HepG2 (cell line): Measurements from ENCODE around the gene KLF15. TPM values are rescaled to one million over a fixed set of nuclear protein-coding genes. Genes with fewer than 3 reads are reported as not detected.
A peak's percentile ranks its signal among the peaks of the same experiment; 100 is the strongest.

ENCODE experiments used
- AGO2 ChIP-seq: fragments of 200-400 bp; formaldehyde crosslinking; optimal IDR thresholded peaks from 2 replicates; pipeline ENCODE3; 2017; ENCODE audit warnings: mild to moderate bottlenecking, low read depth, low read length, moderate library complexity
- EED ChIP-seq: sonication (generic); formaldehyde crosslinking; IDR thresholded peaks from 2 replicates; pipeline ENCODE4 v1.5.0; 2020; ENCODE audit warnings: mild to moderate bottlenecking, missing genetic modification reagents
- HDAC1 ChIP-seq: sonication (generic); formaldehyde crosslinking; IDR thresholded peaks from 2 replicates; pipeline ENCODE4 v1.5.1; 2020; ENCODE audit warnings: mild to moderate bottlenecking, missing genetic modification reagents
- HMG20A ChIP-seq: IDR thresholded peaks from 2 replicates; pipeline ENCODE4 v1.6.1; 2016; ENCODE audit warnings: borderline replicate concordance
- HNRNPLL ChIP-seq: fragments of 200-400 bp; formaldehyde crosslinking; IDR thresholded peaks from 2 replicates; pipeline ENCODE4 v1.6.1; 2017; ENCODE audit warnings: mild to moderate bottlenecking, low read depth, low read length; ENCODE audit not compliant: poor library complexity, severe bottlenecking
- HOXA9 ChIP-seq: sonication (generic); formaldehyde crosslinking; IDR thresholded peaks from 2 replicates; pipeline ENCODE4 v1.8.1; 2022; ENCODE audit warnings: missing genetic modification reagents, mild to moderate bottlenecking, moderate library complexity, borderline replicate concordance
- KDM5B ChIP-seq: sonication (generic); formaldehyde crosslinking; IDR thresholded peaks from 2 replicates; pipeline ENCODE4 v1.4.0; 2020; ENCODE audit warnings: missing genetic modification reagents, mild to moderate bottlenecking, borderline replicate concordance
- RBFOX2 ChIP-seq: fragments of 200-400 bp; formaldehyde crosslinking; IDR thresholded peaks from 2 replicates; pipeline ENCODE4 v1.6.1; 2017; ENCODE audit warnings: low read depth, mild to moderate bottlenecking, low read length
- YEATS4 ChIP-seq: sonication (generic); formaldehyde crosslinking; IDR thresholded peaks from 2 replicates; pipeline ENCODE4 v1.4.0; 2020; ENCODE audit warnings: missing genetic modification reagents, borderline replicate concordance
- ZBTB7A ChIP-seq: sonication (generic); formaldehyde crosslinking; IDR thresholded peaks from 2 replicates; pipeline ENCODE4 v1.8.0; 2022; ENCODE audit warnings: mild to moderate bottlenecking, missing genetic modification reagents
- ZNF253 ChIP-seq: sonication (generic); formaldehyde crosslinking; IDR thresholded peaks from 2 replicates; pipeline ENCODE4 v1.8.0; 2022; ENCODE audit warnings: mild to moderate bottlenecking, missing genetic modification reagents, borderline replicate concordance
- ZNF317 ChIP-seq: sonication (generic); formaldehyde crosslinking; IDR thresholded peaks from 2 replicates; pipeline ENCODE4 v1.5.0; 2020; ENCODE audit warnings: mild to moderate bottlenecking, missing genetic modification reagents
- ZNF552 ChIP-seq: sonication (generic); formaldehyde crosslinking; IDR thresholded peaks from 2 replicates; pipeline ENCODE4 v1.9.0; 2022; ENCODE audit warnings: missing genetic modification reagents, mild to moderate bottlenecking, borderline replicate concordance
- ZNF782 ChIP-seq: sonication (generic); formaldehyde crosslinking; IDR thresholded peaks from 2 replicates; pipeline ENCODE4 v1.4.0; 2020; ENCODE audit warnings: missing genetic modification reagents, mild to moderate bottlenecking, borderline replicate concordance
- ZNF883 ChIP-seq: sonication (generic); formaldehyde crosslinking; IDR thresholded peaks from 2 replicates; pipeline ENCODE4 v1.5.1; 2020; ENCODE audit warnings: mild to moderate bottlenecking, missing genetic modification reagents; ENCODE audit errors: not compliant biosample characterization
- polyA plus RNA-seq, 8 experiments: library from polyadenylated mRNA; depleted of rRNA in 3 of 8; stranded (reverse) in 7 of 8; unstranded in 1 of 8; fragments of >200 nt; fragmentation: Illumina TruSeq in 4 of 8; extraction: Trizol in 4 of 8; gene quantifications; 2 replicates each; pipeline versions ENCODE4 v1.2.1 to v1.2.3, GENCODE V29; 2011 to 2016; ENCODE audit warnings: low read depth in 4 of 8, missing spikeins in 1 of 8, mixed read lengths in 1 of 8; ENCODE audit not compliant: insufficient read depth in 1 of 8
- total RNA-seq, 5 experiments: library from RNA; depleted of rRNA; stranded (reverse); fragments of >200 nt; fragmentation: Illumina TruSeq; extraction: Trizol; gene quantifications; 2 replicates each; pipeline ENCODE4 v1.2.3, GENCODE V29; 2016; ENCODE audit warnings: low read depth in 1 of 5
- TF ChIP-seq, protein P1 (sequence below): sonication (generic); formaldehyde crosslinking; IDR thresholded peaks from 2 replicates; pipeline ENCODE4 v1.9.0; 2021; ENCODE audit warnings: missing genetic modification reagents, mild to moderate bottlenecking, borderline replicate concordance
- TF ChIP-seq, protein P2 (sequence below): IDR thresholded peaks from 2 replicates; pipeline ENCODE4 v1.6.1; 2016; ENCODE audit warnings: missing compliant biosample characterization, missing genetic modification reagents, borderline replicate concordance
- TF ChIP-seq, protein P3 (sequence below): IDR thresholded peaks from 2 replicates; pipeline ENCODE4 v1.6.1; 2016; ENCODE audit warnings: control low read depth
- TF ChIP-seq, protein P4 (sequence below): sonication (generic); formaldehyde crosslinking; IDR thresholded peaks from 2 replicates; pipeline ENCODE4 v1.5.1; 2020; ENCODE audit warnings: mild to moderate bottlenecking, missing genetic modification reagents, moderate library complexity

KLF15 gene
- total and polyA plus RNA-seq, 2 of the 13 experiments (the other 11 are each of a cell fraction or from before 2014, with no cell fraction given) = 7.1 to 7.8 TPM

DNA sequence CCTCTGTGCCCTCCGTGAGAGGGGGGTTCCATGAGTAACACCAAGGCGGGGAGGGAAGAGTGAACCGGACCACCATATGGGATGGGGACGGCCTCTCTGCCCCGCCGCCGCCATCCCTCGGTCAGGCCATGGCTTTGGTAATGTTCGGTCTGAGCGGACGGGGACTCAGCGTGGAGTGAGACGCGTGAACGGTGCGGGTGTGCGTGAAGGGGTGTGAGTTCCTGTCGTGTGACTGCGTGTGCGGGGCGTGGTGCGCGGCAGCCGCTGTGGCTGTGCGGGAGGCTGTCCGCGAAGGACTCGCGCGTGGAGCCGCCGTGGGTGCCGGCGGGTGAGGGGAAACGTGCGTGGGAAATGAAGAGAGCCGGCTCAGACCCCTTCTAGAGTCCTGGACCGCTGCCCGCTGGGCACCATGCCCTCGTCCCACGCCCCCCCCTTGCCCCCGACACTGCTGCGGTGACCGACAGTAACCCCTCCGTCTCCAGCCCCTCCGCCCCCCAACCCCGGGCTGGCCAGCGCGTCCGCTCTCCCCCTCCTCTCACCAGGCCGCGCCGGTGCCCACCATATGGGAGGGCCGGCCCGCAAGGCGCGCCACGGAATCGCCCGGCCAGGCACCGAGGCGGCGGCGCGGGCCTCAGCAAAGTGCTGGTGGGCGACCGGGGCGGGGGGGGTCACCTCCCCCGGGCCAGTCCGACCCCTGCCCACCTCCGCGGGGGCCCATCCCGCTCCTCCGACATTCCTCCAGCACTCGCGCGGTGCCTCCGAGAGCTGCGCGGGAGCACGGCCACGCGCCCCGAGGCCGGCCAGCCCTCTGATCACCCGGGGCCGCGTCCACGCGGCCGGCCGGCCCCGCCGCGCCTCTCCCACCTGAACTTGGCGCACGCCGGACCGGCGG, 589 bp downstream of the KLF15 start (continued):
- TF ChIP-seq ZNF552 (CRISPR knock-in tag) = 0 out of 2 replicates have a peak, but pooled peaks have one; percentile 26
- TF ChIP-seq ZBTB7A (CRISPR knock-in tag) = peak; percentile 30; the same call in 1 of the 2 replicates
- peak; percentile 23 for TF ChIP-seq AGO2
- no peak for TF ChIP-seq HMG20A (CRISPR knock-in tag)
- peak; percentile 34; the same call in 1 of the 2 replicates for TF ChIP-seq ZNF782 (CRISPR knock-in tag)
- TF ChIP-seq HNRNPLL = peak; percentile 1
- peak; percentile 4; the same call in 1 of the 2 replicates for TF ChIP-seq HDAC1
- TF ChIP-seq, protein P1, sequence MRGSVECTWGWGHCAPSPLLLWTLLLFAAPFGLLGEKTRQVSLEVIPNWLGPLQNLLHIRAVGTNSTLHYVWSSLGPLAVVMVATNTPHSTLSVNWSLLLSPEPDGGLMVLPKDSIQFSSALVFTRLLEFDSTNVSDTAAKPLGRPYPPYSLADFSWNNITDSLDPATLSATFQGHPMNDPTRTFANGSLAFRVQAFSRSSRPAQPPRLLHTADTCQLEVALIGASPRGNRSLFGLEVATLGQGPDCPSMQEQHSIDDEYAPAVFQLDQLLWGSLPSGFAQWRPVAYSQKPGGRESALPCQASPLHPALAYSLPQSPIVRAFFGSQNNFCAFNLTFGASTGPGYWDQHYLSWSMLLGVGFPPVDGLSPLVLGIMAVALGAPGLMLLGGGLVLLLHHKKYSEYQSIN (CRISPR knock-in tag) = no peak
- TF ChIP-seq, protein P2, sequence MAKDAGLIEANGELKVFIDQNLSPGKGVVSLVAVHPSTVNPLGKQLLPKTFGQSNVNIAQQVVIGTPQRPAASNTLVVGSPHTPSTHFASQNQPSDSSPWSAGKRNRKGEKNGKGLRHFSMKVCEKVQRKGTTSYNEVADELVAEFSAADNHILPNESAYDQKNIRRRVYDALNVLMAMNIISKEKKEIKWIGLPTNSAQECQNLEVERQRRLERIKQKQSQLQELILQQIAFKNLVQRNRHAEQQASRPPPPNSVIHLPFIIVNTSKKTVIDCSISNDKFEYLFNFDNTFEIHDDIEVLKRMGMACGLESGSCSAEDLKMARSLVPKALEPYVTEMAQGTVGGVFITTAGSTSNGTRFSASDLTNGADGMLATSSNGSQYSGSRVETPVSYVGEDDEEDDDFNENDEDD = 0 out of 2 replicates have a peak, but pooled peaks have one; percentile 7
- TF ChIP-seq RBFOX2 = peak; percentile 67
- TF ChIP-seq EED (CRISPR knock-in tag) = 0 out of 2 replicates have a peak, but pooled peaks have one; percentile 45
- peak; percentile 6; the same call in 1 of the 2 replicates for TF ChIP-seq KDM5B (CRISPR knock-in tag)
- peak; percentile 0; the same call in 1 of the 2 replicates for TF ChIP-seq YEATS4 (CRISPR knock-in tag)
- 0 out of 2 replicates have a peak, but pooled peaks have one; percentile 21 for TF ChIP-seq HOXA9 (CRISPR knock-in tag)
- peak; percentile 34; the same call in 1 of the 2 replicates for TF ChIP-seq ZNF317 (CRISPR knock-in tag)
- TF ChIP-seq, protein P3, sequence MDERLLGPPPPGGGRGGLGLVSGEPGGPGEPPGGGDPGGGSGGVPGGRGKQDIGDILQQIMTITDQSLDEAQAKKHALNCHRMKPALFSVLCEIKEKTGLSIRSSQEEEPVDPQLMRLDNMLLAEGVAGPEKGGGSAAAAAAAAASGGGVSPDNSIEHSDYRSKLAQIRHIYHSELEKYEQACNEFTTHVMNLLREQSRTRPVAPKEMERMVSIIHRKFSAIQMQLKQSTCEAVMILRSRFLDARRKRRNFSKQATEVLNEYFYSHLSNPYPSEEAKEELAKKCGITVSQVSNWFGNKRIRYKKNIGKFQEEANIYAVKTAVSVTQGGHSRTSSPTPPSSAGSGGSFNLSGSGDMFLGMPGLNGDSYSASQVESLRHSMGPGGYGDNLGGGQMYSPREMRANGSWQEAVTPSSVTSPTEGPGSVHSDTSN (CRISPR knock-in tag) = no peak
- TF ChIP-seq ZNF253 = 0 out of 2 replicates have a peak, but pooled peaks have one; percentile 4
- TF ChIP-seq, protein P4, sequence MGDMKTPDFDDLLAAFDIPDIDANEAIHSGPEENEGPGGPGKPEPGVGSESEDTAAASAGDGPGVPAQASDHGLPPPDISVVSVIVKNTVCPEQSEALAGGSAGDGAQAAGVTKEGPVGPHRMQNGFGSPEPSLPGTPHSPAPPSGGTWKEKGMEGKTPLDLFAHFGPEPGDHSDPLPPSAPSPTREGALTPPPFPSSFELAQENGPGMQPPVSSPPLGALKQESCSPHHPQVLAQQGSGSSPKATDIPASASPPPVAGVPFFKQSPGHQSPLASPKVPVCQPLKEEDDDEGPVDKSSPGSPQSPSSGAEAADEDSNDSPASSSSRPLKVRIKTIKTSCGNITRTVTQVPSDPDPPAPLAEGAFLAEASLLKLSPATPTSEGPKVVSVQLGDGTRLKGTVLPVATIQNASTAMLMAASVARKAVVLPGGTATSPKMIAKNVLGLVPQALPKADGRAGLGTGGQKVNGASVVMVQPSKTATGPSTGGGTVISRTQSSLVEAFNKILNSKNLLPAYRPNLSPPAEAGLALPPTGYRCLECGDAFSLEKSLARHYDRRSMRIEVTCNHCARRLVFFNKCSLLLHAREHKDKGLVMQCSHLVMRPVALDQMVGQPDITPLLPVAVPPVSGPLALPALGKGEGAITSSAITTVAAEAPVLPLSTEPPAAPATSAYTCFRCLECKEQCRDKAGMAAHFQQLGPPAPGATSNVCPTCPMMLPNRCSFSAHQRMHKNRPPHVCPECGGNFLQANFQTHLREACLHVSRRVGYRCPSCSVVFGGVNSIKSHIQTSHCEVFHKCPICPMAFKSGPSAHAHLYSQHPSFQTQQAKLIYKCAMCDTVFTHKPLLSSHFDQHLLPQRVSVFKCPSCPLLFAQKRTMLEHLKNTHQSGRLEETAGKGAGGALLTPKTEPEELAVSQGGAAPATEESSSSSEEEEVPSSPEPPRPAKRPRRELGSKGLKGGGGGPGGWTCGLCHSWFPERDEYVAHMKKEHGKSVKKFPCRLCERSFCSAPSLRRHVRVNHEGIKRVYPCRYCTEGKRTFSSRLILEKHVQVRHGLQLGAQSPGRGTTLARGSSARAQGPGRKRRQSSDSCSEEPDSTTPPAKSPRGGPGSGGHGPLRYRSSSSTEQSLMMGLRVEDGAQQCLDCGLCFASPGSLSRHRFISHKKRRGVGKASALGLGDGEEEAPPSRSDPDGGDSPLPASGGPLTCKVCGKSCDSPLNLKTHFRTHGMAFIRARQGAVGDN = peak; percentile 68
- peak; percentile 13 for TF ChIP-seq ZNF883
